ENCODE data around the gene RITA1.
"Not testable (repeated sequence)": the region's sequence is repeated elsewhere in the genome, so short reads cannot be mapped to it uniquely, and the experiment has no call there.

RITA1 gene

GRCh38 chr12:113185180-113186032, at the start of gene RITA1, which contains the start of gene DDX54:
RITA1 (plus strand) TSS chr12:113185721; CDS start chr12:113186747, 1,026 bp downstream.
DDX54 (minus strand) TSS chr12:113185478; CDS start chr12:113185451, 27 bp downstream.
- DNase-seq = peak; percentile 21

DNA sequence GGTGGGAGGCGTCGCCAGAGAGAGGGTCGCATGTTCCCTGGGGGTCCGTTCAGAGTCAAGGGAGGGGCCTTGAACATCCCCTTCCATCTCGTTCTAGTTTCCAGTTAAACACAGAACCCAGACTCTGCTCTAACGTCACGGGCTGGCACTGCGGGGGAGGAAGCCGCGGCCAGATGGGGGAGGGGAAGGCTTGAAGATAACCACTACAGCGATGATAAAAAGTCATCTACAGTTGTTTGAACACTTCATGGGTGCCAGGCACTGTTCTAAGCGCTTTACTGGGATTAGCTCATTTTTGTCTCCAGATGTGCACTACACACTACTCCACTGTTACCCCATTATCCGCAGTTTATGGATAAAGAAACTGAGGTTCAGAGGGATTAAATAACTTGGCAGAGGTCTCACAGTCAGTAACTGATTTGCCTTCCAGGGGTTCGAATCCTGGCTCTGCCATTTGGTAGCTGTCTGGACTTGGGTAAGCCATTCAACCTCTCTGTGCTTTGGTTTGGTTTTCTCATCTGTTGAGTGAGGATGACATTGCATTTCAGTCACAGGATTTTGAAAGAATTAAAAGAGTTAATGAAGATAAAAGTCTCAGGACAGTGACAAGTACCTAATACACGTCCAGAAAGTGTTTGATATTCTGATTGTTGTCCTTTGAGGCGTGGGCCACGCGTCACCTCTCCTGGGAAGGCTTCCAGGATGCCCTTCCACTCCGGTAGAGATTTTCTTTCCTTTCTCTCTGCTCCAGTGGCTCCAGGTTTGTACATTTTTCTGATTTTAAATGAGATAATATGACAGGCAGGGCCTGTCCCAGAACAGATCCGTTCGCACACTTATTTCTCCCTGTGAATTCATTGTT, 49.2 kb upstream of the RITA1 start:
- no peak for DNase-seq

DNA sequence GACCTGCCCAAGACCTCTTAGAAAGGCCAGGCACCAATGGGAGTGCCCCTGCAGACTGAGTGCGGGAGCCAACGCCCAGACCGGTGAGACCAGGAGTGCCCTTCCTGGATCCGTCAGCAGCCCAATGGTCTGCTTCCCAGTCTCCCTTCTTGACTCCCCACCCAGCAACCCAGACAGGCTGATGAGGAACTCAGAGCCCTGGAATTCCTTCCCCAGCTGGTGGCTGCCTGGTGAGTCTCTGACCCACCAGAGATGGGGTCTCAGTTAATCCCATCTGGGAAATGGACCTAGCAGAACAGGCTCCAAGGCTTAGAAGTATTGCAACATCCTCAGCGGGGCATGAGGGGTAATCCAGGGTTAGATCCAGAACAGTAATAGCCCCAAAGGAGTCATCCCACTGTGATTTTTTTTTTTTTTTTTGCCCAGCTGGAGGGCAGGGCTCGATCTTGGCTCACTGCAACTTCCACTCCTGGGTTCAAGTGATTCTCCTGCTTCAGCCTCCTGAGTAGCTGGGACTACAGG, 48.5 kb upstream of the RITA1 start:
- DNase-seq = no peak

GRCh38 chr12:113137861-113138783, 47.4 kb upstream of the RITA1 start:
- DNase-seq = no peak

GRCh38 chr12:113138826-113139225, 46.7 kb upstream of the RITA1 start:
- DNase-seq = no peak

- DNase-seq = no peak
Observed at GRCh38 chr12:113140706-113141105, 44.8 kb upstream of the RITA1 start.

GRCh38 chr12:113141716-113142115, 43.8 kb upstream of the RITA1 start:
- not testable (repeated sequence) for DNase-seq

DNA sequence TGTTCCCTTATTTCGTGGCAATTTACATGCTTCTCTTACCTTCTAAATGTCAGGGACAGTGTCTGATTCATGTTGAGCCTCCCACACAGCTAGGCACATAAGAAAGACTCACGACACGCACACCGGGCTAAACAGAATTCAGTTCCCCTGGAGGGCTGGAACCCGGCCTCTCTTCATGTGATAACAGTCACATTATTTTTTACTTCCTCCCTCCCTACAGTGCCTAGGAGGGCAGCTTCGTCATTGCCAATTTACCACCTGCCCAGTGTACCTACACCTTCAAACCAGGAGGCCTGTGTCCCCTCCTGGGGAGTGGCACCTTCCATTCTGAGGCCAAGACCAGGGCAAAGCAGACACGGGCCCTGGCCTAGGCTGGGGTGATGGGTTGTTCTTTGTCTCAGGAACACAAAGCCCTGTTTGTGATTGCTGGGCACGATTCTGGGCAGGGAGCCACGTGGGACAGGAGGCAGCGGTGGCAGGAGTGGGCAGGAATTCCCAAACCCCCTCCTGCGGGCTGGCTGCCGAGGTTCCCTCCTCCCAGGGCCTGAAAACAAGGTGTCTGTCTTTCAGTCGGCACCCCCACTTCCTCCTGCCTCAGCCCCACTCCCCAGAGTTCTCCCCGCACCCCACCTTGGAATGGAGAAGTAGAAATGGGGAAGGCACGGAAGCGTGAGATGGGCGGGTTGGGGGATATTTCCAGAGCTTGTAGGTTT, 43.2 kb upstream of the RITA1 start:
- no peak for DNase-seq

GRCh38 chr12:113142886-113143332, 42.6 kb upstream of the RITA1 start:
- no peak for DNase-seq

GRCh38 chr12:113143959-113144358, 41.6 kb upstream of the RITA1 start:
- DNase-seq = no peak

GRCh38 chr12:113144806-113145205, 40.7 kb upstream of the RITA1 start:
- DNase-seq = no peak

- no peak for DNase-seq
Observed at GRCh38 chr12:113145720-113146551, 39.6 kb upstream of the RITA1 start.

DNA sequence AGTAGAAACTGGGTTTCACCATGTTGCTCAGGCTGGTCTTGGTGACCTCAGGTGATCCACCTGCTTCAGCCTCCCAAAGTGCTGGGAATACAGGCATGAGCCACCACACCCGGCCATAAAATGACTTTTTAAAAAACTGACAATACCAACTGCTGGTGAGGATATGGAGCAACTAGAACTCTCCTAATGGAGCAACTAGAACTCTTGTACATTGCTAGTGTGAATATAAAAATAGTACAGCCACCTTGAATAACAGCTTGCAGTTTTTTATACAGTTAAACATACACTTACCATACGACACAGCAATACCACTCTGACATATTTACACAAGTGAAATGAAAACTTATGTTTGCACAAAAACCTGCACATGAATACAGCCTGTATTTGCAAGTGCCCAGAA, 38.5 kb upstream of the RITA1 start:
- no peak for DNase-seq

GRCh38 chr12:113149361-113150150, 36.0 kb upstream of the RITA1 start, which contains the start of gene CFAP73:
CFAP73 (plus strand) TSS chr12:113149724; CDS start chr12:113149858, 134 bp downstream.
- DNase-seq = peak; percentile 51

GRCh38 chr12:113151655-113152054, 33.9 kb upstream of the RITA1 start:
- DNase-seq = no peak

- DNase-seq = no peak
Observed at GRCh38 chr12:113152196-113152834, 33.2 kb upstream of the RITA1 start.

GRCh38 chr12:113152835-113153814, 32.4 kb upstream of the RITA1 start:
- peak; percentile 52 for DNase-seq

Data from NCI-H1694 treated with DMSO at 0.1 percent for 48 hours (cell line).